Measurements from ENCODE around the gene MAPK12.

GRCh38 chr22:50220603-50221409 is 40.7 kb downstream of the MAPK12 start:
- TF ChIP-seq CTCF (IDR thresholded peaks at IDR 0.05; ENCODE audit: low read depth, low read length, missing input control) (no peak), EGR1 (IDR thresholded peaks at IDR 0.05; ENCODE audit: low read depth in 2 of 2) (no peak), RAD21 (IDR thresholded peaks at IDR 0.05) (no peak), MAX (IDR thresholded peaks at IDR 0.05) (no peak), SP1 (IDR thresholded peaks at IDR 0.05) (no peak), TAF1 (conservative IDR thresholded peaks at IDR 0.05) (no peak), ZBTB33 (IDR thresholded peaks at IDR 0.05) (no peak), JUND (IDR thresholded peaks at IDR 0.05) (no peak), ATF3 (IDR thresholded peaks at IDR 0.05) (no peak)

All from liver (tissue), 3 donors.